GM13976 (cell line): Measurements from ENCODE around the gene TMEM129.
"Not testable (repeated sequence)": the region's sequence is repeated elsewhere in the genome, so short reads cannot be mapped to it uniquely, and the experiment has no call there.

Source experiments
- DNase-seq: peaks from one replicate; pipeline ENCODE4 v3.0.0; 2012; ENCODE audit warnings: low spot score
- CTCF ChIP-seq: IDR thresholded peaks from 2 replicates; pipeline ENCODE4 v1.5.1; 2012; ENCODE audit warnings: borderline replicate concordance, mild to moderate bottlenecking; ENCODE audit not compliant: insufficient read depth; ENCODE audit errors: extremely low read depth, missing control alignments, control extremely low read depth
- in situ Hi-C: fragments of 300-500 bp; cut with MboI; formaldehyde crosslinking; loops from one replicate; pipeline ENCODE4 v1.12.0; 2022; ENCODE audit warnings: low sequenced_read_pairs, mixed read lengths, inconsistent platforms; ENCODE audit not compliant: unreplicated experiment

Gene TMEM129

GRCh38 chr4:1711571-1712215 lies 9.4 kb downstream of the TMEM129 start:
- no peak for TF ChIP-seq CTCF
- DNase-seq = peak; percentile 48
- in situ Hi-C loops = no loop called here

GRCh38 chr4:1711055-1711570 lies 10.0 kb downstream of the TMEM129 start:
- in situ Hi-C loops = no loop called here
- DNase-seq = peak; percentile 24
- TF ChIP-seq CTCF = no peak

GRCh38 chr4:1708581-1708980 lies 12.5 kb downstream of the TMEM129 start:
- DNase-seq = no peak
- in situ Hi-C loops = no loop called here
- TF ChIP-seq CTCF = no peak

GRCh38 chr4:1706358-1706757 lies 14.8 kb downstream of the TMEM129 start:
- TF ChIP-seq CTCF = no peak
- in situ Hi-C loops = no loop called here
- no peak for DNase-seq

- in situ Hi-C loops = no loop called here
- DNase-seq = no peak
- no peak for TF ChIP-seq CTCF
These were observed 15.4 kb downstream of the TMEM129 start for GRCh38 chr4:1705732-1706131.

GRCh38 chr4:1703867-1704266 lies 17.3 kb downstream of the TMEM129 start:
- in situ Hi-C loops = no loop called here
- DNase-seq = no peak
- TF ChIP-seq CTCF = no peak

GRCh38 chr4:1701671-1702070 lies 19.5 kb downstream of the TMEM129 start:
- in situ Hi-C loops = not testable (repeated sequence)

More at GRCh38 chr4:1701671-1702070, 19.5 kb downstream of the TMEM129 start:
- not testable (repeated sequence) for DNase-seq
